Amygdala (tissue), 56 donors: ENCODE data around the gene CPN2.

ENCODE experiments used
- DNase-seq, 56 donors: peaks; one replicate each; lab custom pipeline; 2025; lab: John Stamatoyannopoulos, UW

CPN2 gene

DNA sequence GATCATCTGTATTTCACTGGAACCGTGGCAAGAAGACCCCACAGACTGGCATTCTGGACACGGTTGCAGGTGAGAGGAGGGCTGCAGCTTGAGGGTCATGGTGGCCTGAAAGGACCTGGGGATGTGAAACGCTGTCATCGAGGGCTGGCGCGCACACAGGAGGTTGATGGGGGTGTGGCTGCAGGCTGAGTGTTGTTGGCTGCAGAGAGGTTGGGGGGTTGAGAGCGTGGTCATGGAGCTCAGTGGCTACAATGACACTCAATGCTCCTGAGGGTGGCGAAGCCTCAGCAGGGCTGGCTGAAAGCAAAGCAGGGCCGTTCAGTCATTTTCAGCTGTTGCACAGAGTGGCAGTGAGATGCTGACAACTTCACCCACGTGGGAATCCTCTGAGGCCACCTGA is 21.0 kb downstream of the CPN2 start:
- no peak for DNase-seq

DNA sequence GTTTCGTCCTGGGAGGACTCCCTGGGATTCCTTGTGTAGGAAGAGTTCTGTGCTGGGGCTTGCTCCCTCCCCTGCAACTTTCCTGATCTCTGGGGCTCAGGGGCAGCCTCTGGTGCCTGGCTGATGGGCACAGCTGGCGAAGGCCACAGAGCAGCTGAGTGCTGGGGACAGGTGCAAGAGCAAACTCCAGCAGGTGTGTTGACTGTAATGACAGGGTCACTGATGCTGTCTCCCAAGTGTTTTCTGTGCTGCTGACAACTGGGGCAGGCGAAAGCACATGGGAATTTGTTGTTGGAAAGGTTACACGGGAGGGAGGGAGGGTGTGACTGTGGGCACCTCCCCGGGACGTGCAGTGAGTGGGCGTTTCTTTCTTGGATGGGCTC is 21.6 kb downstream of the CPN2 start:
- no peak for DNase-seq

DNA sequence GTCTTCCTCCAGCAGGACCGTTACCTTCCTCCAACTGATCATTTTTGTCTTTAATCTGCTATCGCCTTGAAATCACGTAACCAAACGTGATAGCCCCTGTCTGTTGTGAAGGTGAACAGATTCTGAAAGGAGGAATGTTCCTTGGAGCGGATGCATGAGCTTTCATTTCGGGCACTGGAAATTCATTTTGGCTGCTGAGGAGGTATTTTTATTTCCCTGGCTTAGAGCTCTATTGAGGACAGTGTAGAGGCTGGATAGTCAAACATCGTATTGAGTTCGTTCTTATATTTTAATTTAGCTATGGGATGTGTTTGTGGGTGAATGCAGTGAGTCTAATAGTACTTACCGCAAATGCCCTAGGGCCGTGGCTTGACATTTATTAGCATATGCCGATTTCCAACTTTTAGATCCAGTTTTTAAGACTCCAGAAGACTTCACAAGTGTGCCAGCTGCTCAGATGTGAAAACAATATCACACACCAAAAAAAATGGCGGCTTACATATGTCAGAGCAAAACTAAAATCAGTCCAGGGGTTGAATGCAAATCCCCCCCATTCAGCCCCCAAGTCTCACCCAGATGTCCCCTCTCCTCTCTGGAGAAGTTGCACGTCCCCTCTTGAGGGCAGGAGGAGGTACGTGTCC is 22.1 kb downstream of the CPN2 start:
- no peak for DNase-seq

DNA sequence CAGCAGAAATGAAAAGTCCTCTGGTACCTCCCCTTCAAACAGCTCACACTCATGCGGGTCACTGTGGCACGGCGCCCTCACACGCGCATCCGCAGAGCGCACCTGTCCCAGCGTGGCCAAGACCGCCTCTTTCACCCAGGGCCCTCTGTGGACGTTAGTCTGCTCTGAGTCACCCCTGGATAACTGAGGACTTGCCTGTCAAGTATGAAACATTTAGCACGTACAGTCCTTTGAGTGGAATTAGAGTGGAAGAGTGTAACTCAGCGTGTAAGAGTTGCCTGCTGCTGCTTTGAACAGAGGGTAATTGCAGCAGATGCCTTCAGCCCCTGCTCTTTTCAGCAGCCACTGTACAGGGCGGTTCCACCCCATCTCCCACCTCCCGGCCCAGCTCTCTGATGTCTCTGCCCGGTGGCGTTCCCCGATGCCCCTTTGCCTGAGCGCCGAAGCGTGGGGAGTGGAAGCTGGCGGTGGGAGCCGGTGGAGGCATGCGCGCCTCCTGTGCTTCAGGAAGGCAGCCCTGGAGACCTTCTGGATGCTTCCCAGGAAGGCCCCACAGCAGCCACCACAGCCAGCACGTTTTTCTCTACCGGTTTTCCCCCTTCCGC is 23.0 kb downstream of the CPN2 start:
- no peak for DNase-seq

DNA sequence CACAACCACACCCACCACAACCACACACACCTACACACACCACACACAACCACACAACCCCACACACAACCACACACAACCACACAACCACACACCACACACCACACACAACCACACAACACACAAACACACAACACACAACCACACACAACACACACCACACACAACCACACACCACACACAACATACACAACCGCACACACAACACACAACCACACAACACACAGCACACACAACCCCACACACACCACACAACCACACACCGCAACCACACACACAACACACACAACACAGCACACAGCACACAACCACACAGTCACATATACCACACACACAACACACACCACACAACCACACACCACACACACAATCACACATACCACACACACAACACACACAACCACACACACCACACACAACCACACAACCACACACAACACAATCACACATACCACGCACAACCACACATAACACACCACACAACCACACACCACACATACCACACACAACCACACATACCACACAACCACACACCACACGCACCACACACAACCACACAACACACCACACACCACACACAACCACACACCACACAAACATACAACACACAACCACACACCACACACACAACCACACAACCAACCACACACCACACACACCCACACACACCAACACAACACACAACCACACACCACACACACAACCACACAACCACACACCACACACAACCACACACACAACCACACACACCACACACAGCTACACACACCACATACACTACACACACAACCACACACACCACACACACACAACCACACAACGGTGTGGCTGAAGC is 23.7 kb downstream of the CPN2 start:
- no peak for DNase-seq

DNA sequence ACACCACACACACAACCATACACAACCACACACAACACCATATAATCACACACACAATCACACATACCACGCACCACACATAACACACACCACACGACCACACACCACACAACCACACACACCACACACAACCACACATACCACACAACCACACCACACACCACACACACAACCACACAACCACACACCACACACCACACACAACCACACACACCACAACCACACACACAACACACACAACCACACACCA is 24.2 kb downstream of the CPN2 start:
- DNase-seq, result no peak

DNA sequence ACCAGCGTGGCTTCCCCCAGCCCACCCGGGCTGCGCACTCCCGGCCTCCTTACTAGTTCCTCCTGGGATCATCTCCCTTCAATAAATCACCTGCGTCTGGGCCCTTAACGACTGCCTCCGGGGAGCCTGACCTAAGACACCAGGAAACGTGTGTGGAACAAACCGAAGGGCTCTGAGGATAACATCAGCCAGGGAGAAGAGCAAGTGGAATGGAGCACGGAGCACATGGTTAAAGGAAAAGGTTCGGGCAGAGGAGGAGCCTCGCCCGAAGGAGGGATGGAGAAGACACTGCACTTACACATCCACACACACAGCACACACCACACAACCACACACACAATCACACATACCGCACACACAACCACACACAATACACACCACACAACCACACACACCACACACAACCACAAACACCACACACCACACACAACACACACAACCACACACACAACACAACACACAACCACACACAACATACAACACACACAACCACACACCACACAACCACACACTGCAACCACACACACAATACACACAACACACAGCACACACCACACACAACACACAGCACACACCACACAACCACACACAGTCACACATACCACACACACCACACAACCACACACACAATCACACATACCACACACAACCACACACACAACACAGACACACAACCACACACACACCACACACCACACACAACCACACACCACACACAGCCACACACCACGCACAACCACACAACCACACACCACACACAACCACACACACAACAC is 24.7 kb downstream of the CPN2 start:
- DNase-seq, result no peak

DNA sequence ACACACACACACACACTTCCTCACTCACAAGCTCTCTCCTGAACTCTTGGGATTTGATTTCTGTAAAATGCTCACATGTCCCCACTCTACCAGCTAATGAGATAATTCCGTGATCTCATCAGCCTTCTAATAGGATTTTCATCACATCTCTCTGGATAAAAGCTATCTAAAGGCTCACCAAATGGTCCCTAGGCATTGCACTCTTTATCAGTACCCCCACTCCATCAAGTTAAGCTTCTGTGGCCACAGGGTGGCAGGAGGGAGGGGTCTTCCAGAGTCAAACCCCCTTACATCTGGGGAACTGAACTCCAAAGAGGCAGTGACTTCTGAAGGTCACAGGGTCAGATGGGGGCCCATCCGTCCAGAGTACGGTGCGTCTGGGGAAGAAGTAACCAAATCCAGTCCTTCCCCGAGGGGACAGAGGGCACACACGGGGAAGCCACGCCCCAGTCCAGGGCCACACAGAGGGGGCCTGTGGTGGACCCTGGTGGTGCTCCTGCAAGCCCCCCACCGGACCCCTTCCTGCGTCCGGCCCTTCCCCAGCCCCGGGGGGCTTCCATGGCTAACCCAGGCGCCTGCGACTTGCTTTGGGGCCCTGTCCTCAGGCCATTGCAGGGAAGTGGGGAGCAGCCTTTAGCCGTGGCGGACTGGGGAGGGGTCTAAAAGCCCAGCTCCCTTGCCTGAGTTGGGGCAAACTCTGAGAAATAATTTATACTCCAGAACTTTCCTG is 25.5 kb downstream of the CPN2 start:
- no peak for DNase-seq

DNA sequence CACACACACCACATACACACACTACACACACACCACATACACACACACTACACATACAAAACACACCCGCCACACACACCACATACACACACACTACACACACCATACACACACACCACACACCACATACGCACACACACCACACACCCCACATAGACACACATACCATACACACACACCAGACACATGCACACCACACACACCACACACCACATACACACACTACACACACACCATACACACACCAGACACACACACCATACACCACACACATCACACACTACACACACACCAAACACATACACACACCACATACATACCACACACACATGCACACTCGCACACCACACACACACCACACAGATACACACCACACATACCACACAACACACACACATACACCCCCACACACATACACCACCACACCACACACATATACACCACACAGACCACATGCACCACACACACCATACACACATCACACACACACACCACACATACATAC is 26.3 kb downstream of the CPN2 start:
- DNase-seq, result no peak

DNA sequence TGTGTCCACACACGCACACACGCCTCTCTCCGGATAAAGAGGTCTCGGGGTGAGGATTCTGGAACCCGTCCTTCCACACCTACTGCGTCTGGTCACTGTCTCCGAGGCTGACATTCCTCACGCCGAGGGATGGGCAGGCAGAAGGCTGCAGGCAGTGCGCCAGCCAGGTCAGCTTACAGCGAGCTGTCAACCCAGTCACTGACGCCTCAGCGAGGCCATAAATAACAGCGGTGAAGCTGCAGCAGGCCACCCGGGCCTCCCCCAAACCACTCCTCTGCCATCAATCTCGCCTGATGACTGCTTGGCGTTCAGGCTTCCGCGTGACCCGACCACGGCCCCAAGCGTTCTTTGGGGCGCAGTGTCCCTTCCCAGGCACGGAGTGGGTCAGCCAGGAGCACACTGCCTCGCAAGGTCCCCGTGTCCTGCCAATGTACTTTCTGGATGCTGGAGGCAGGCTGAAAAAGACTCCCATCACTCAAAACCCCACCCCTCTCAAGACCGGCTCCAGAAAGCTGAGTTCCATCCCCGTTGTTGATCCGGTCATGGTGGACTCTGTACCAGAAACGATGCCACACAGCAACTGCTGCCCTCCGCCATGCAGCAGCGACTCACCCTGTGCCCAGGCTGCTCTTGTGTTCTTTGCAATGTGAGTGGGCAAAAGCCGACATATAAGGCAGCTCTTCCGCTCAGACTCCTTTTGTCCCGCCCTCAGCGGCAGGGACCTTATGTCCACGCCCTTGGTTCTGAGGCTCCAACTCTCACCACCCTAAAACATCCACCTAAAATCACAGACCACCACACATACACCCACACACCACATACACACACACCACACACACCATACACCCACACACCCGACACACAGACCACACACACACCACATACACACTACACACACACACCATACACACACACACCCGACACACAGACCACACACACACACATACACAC is 27.1 kb downstream of the CPN2 start:
- DNase-seq, result no peak

DNA sequence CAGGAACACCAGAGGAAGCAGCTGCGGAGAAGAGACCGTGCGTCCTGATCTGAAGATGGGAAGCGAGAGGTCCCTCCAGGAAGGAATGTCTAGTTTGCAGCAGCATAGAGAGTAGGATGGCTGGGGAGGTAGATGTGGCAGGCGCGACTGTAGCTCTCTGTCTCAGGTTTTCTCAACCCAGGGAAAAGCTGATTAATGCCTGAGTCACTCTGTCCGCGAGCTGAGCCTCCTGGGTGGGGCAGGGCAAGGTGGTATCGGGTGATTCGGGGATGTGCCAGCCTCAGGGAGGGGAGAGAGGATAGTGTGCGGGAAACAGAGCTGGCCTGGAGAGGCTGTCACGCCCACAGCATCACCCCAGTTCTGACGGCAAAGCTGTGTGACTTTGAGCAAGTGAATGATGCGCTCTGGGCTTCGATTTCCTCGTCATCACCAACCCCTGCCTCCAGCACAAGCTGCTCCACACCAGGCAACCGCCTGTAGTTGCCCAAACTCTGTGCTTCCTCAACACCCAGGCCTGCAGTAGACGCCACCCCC is 28.4 kb downstream of the CPN2 start:
- no peak for DNase-seq

DNA sequence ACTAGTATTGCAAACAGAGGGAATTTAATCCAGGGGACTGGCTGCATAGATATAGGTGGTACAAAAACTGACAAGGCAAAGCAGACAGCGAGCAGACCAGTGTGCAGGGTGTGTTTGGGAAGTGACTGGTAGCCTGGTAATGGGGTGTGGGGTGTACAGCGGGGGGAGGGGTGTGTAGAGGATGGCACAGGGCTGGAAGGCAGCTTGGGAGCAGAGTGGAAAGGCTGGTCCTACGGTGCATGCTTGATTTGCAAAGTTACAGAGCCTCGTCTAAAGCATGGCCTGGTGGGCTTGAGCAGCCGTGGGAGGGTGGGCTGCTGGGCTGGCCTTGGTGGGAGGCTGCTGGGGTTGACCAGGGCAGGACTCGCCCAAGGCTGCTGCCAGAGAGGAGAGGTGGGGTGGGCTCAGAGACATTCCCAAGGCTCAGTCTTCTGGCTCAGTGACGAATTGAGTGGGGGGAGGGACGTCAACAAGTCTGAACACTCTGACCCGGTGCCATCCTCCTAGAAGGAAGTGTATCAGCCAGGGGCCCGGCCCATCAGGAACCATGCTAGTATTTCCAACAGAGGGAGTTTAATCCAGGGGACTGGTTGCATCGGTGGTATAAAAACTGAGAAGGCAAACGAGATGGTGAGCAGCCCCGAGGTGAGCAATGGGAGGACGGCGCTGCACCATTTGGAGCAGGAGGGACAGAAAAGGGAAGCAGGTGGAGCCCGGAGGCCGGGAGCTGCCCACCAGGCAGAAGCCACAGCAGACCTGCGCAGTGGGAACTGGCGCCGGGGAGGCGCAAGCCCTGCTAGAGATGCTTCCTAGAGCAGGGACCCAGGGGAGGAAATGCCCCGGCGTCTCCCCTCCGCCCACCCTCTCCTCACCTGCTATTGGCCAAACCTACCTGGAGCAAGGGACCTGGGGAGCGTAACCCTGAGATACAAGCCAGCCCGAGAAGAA is 29.2 kb downstream of the CPN2 start:
- no peak for DNase-seq

DNA sequence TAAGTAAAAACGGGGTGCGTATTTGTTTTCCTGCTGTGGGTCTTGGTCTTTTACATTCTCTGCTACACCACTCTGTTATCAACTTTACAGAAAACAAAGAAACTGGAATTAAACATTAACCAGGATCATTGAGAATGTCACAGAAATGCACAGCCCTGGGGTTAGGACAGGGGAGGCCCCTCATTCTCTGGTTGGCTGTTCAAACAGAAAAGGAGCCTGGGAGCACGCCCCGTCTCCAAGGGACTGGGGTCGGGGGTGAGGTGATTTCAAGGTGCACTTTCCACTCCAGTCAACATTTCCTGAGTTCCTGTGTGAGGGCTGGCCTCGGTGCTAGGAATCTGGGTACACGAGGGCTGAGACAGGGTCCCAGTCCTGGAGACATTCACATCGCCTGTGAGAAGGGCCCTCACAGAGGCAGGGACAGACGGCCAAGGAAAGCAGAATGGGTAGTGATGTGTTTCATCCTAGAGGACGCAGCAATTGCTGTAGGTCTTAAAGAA is 30.3 kb downstream of the CPN2 start:
- no peak for DNase-seq

DNA sequence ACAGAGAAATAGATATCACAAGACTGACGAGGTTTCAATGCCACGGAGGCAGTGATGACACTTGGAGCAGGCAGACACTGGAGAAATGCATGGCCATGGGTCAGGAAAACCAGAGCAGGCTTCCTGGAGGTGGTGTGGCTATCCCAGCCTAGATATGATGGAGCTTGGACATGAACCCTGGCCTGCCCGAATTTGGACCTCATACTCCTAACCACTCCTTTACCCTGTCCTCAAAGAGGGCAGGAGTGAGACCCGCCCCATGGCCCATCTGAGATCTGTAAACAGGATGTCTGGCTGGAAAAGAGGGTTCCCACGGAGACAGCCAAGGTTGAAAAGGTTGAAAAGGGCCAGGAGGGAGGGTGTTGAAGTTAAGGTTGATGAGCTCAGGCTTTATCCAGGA is 31.0 kb downstream of the CPN2 start:
- DNase-seq, result no peak

DNA sequence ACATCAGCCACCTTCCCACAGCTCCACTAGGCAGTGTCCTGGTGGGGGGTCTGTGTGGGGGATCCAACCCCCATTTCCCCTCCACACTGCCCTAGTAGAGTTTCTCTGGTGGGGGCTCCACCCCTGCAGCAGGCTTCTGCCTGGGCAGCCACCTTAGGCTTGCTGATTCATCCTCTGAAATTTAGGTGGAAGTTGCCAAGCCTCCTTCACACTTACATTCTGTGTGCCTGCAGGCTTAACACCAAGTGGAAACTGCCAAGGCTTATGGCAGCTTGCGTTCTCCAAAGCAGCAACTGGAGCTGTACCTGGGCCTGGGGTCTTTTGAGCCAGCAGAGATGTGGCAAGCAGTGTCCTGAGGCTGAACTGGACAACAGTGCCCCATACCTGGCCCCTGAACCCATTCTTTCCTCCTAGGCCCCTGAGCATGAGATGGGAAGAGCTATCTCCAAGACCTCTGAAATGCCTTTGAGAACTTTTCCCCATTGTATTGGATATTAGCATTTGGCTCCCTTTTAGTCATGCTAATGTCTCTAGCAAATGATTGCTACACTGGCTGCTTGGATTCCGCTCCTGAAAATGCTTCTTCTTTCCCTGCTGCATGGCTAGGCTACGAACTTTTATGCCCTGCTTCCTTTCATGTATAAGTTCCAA is 32.5 kb downstream of the CPN2 start:
- DNase-seq, result no peak

DNA sequence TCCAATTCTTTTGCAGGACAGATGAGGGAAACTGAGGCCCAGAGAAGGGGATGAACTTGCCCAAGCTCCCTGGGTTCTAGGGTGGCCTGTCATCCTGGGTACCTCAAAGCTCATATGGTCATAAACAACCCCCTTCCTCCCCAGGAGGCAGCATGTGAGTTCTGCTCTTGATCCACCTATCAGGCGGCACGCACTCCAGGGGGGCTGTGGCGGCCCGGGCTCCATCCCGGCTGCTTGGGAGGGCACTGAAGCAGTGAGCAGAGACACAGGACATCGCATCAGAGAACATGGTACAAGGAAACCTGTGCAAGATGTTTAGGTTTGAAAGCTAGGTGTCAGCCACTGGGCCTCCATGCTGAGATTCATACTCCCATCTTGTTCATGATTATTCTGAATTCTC is 34.2 kb downstream of the CPN2 start:
- no peak for DNase-seq

DNA sequence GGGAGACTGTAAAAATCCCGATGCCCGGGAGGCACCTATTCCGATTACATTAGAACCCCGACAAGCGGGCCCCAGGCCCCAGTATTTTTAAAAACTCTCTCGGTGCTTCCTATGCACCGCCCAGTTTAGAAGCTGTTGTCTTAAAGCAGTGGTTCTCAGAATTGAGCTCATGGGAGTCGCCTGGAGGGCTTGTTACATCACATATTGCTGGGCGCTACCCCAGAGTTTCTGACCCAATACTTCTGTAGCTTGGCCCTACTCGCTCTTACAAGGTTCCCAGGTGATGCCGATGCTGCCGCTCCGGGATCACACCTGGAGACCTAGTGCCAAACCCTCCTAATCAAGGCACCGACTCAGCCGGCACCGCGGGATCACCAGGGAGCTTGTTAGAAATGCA is 35.2 kb downstream of the CPN2 start:
- peak in 1 of 56 donors; percentile 41 for DNase-seq
